DMS53 treated with DMSO at 0.1 percent for 48 hours (cell line): ENCODE data around the gene PLD3.

Experiments
- DNase-seq: peaks from one replicate; lab custom pipeline; 2025; ENCODE audit not compliant: unreplicated experiment; lab: John Stamatoyannopoulos, UW

PLD3 gene

GRCh38 chr19:40411125-40411842, 62.8 kb downstream of the PLD3 start:
- DNase-seq: no peak

- DNase-seq: no peak
Measured at GRCh38 chr19:40411958-40412499, 63.5 kb downstream of the PLD3 start.

DNA sequence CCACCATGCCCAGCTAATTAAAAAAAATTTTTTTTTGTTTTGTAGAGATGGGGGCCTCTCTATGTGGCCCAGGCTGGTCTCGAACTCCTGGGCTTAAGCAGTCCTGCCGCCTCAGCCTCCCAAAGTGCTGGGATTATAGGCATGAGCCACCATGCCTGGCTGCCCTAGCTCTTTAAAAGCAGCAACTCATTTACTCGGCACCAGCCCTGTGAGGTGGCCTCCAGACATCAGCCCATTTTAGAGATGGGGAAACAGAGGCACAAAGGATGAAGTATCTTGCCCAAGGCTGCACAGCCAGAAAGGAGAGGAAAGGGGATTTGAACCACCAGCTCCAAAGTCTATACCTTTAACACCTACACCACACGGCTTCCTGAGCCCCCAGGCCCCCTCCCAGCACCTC, 64.4 kb downstream of the PLD3 start:
- DNase-seq: no peak

DNA sequence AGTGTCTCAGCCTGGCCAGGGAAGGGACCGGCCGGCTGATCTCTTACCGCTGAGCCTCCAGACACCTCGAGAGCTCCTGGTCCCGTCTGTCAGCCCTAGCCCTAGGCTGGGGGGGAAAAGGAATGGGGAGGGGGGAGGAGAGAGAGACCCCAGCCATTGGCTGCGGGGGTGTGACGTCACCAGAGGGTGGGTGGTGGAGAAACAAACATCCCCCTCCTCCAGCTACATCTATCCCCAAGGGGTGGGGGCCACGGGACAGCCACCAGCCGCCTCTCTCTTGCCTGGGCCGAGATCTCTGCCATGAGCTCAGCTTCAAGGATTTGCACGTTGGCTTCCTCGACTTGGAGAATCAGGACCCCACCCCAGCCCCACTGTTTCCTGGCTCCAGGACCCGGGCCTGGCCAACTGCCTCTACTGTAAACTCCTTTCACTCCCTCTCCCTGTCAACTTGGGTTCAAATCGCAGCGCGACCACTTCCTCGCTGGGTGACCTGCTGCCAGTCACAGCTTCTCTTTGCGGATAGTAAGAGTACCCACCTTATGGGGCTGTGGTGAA, 64.9 kb downstream of the PLD3 start, which contains the start of gene PRX:
Gene PRX (minus strand): TSS at position 88 of the 555 bp plus-strand sequence. CDS start 5,446 bp downstream, outside the sequence.
- DNase-seq: no peak

GRCh38 chr19:40414542-40415535, 66.3 kb downstream of the PLD3 start:
- DNase-seq: no peak

DNA sequence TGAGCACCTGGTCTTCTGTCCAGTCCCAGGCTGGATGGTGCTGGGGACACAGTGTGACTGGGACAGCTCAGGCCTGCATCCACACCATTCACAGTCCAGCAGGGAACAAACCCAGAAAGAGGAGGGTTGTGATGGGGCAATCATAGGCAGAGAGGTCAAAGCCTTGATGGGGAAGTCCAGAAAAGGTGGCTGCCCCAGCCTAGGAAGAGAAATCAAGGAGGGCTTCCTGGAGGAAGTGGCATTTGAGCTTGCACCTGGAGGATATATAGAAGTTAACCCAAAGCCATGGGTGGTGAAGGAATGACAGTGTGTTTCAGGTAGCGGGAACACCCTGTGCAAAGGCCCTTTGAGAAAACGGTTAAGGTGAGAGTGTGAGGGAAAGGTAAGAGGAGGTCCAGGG, 67.3 kb downstream of the PLD3 start:
- DNase-seq: no peak

DNA sequence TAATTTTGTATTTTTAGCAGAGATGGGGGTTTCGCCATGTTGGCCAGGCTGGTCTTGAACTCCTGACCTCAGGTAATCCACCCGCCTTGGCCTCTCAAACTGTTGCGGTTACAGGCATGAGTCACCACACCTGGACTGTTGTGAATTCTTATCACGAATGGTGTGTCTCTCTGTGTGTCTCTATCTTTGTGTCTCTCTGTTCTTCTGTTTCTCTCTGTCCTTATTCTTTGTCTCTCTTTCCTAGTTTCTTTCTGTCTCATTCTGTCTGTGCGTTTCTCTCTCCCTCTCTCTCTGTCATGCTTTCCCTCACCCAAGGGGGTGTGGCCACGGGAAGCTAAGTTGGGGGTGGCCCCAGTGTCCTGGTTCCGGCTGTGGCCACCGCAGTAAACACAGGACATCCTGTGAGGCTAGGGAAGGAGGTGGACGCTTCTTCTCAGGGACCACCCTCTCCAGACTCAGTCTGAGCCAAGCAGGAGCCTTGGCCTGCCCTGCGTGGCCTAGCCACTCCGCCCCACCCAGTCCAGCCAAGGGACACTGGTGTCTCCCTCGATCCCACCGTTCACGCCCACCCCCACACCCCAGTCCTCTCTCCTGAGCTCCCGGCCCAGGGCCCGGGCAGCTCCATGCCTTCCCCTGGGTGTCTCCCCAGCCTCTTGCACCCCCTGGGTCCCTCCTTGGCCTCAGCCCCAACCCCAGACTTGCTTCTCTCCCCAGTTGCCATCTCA, 68.6 kb downstream of the PLD3 start:
- no peak for DNase-seq

DNA sequence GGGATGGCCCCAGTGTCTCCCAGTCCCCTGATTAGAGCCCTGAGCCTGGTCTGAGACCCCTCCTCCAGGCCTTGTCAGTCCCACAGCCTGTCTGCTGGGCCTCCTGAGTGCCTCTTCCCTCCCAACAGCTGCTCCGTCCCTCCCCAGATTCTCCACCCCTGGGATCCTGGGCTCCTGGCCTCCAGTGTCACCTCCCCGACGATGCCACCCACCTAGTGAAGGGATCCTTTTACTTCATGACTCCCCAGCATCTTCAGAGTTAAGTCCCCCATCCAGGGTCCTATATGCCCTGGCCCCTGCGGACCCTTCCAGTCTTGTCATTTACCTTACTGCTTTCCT, 69.1 kb downstream of the PLD3 start:
- DNase-seq: no peak

DNA sequence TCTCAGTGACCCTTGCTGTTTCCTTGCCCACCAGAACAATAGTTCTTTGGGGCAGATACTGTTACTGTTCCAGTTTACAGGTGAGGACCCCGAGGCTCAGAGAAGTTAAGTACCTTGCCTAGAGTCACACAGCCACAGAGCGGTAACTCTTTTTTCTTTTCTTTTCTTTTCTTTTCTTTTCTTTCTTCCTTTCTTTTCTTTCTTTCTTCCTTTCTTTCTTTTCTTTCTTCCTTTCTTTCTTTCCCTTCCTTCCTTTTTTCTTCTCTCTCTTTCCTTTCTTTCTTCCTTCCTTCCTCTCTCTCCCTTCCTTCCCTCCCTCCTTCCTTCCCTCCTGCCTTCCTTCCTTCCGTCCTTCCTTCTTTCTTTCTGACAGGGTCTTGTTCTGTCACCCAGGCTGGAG, 69.5 kb downstream of the PLD3 start:
- DNase-seq: no peak

- no peak for DNase-seq
Measured at GRCh38 chr19:40419066-40419612, 70.6 kb downstream of the PLD3 start.

DNA sequence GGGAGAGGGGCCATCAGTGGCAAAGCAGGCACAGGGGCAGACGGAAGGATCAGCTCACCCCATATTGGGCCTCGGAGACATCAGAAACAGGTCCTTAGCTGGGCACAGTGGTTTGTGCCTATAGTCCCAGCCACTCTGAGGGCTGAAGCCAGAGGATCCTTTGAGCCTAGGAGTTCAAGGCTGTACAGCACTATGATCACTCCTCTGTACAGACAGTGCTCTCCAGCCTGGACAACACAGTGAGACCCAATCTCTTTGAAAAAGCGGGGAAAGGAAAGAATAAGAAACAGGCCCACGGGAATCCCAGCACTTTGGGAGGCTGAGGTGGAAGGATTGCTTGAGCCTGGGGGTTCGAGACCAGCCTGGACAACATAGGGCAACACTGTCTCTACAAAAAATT, 71.3 kb downstream of the PLD3 start:
- DNase-seq: no peak

DNA sequence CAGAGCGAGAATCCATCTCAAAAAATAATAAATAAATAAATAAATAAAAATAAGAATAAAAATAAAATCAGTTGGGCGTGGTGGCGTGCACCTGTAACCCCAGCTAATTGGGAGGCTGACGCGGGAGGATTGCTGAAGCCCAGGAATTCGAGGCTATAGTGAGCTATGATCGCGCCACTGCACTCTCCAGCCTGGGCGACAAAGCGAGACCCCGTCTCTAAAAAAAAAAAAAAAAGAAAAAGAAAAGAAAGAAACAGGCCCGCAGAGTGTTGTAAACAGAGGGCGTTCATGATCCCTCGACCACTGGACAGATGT, 71.9 kb downstream of the PLD3 start:
- no peak for DNase-seq

- peak; percentile 92 for DNase-seq
Measured at GRCh38 chr19:40420766-40421765, 72.6 kb downstream of the PLD3 start.

DNA sequence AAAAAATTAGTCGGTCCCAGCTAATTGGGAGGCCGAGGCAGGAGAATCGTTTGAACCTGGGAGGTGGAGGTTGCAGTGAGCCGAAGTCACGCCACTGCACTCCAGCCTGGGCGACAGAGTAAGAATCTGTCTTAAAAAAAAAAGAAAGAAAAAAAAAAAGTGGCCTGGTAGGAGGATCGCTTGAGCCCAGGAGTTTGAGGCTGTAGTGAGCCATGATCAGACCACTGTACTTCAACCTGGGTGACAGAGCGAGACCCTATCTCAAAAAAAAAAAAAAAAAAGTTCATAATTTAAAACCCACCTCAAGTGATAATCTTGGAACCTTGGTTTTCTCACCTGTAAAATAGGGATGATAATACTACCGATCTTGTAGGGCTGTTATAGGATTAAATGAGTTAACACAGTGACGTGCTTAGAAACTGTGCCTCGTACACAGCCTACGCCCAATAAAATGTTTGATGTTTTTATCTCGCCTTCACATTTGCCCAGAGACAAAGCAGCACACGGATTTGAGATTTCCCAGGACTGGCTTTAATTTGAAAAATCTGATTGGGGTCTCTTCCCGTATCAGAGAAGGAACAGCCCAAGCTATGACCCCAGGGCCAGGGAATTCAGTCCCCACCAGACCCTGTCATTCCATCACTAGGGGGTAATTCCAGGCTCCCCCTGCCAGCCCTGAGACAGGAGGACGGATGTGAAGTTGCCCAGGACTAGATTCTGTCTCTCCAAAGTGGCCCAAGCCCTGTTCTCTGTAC, 73.7 kb downstream of the PLD3 start:
- DNase-seq: no peak

DNA sequence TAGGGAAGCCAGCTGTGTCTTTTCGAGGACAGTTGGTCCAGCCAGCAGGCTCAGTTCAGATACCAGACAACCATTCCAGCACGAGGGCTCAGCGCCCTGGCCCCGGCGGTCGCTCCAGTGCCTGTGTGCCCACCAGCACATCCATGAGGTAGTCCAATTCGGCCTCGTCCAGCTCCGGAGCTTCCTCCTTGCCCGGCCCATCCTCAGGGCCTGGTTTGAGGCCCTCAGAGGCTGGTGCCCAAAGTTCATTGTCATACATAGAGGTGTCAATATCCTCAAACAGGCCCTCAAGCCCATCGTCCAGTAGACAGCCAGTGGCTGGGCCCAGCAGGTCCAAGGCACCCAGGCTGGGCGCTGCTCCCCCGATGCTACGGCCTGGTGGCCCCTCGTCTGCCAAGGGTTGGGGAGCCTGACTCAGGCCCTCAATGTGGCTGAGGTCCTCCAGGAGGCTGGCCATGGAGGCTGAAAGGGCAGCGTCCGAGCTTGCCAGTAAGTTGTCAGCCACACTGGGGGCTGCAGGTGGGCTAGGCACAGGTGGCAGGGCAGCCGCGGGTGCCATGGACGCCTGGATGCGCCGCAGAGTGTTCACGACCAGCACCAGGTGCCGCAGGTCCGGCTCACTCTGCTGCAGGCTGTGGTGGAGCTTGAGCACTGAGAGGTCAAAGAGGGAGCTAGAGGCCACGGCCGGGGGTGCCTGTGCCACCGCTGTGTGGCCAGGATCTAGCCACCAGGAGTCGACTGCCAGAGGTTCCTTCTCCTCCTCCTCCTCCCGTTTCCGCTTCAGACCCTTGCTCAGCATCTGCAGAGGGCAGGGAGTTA, 74.5 kb downstream of the PLD3 start:
- no peak for DNase-seq

DNA sequence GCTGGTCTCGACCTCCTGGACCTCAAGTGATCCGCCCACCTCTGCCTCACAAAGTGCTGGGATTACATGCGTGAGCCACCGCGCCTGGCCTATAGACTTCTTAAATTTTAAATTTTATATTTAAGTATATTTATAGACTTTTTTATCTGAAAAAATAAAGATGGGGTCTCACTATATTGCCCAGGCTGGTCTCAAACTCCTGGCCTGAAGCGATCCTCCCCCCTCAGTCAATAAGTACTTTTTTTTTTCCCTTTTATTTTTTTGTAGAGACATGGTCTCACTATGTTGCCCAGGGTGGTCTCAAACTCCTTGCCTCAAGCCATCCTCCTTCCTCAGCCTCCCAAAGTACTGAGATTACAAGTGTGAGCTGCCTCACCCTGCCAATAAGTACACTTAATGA, 75.4 kb downstream of the PLD3 start:
- no peak for DNase-seq

DNA sequence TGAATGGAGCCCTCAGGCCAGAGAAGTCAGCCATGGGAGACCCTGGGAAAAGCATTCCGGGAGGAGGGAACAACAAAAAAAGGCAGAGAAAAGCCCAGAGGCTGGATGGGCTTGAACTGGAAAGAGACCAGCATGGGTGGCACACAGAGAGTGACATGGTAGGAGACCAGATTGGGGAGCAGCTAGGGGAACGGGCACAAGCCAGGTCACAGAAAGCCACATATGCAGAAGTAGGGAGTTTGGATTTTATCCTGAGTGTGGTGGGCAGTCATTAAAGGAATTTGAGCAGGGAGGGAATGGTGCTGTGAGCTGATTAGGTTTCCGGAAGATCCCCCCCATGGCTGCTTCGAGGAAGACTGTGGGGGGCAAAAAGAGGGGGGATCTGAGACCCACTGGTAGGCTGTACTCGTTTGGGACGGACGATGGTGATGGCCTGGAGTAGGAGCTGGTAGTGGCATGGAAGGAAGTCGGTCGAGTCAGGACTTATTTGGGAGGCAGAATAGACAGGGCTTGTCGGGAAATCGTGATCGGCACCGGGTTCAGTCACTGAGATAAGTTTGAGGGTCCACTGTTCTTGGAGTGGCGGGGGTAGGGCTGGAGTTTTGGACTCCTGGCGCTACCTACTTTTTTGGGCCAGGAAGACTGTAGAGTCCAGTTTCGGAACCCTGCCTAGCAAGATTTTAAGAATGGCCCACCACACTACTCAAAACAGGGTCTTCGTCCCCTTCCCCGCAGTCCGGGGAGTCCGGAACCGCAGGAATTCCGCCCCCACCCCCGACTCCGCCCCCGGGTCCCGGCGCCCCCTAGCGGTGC, 76.3 kb downstream of the PLD3 start:
- DNase-seq: no peak
